ENCODE data around the gene FAM98A. TPM values are rescaled to one million over a fixed set of nuclear protein-coding genes. Genes with fewer than 3 reads are reported as not detected.

The FAM98A gene
- total and polyA plus RNA-seq, 9 of the 15 experiments (the other 6 are each of a cell fraction or from before 2014, with no cell fraction given): 16.5 to 238 (median 44.6) TPM

DNA sequence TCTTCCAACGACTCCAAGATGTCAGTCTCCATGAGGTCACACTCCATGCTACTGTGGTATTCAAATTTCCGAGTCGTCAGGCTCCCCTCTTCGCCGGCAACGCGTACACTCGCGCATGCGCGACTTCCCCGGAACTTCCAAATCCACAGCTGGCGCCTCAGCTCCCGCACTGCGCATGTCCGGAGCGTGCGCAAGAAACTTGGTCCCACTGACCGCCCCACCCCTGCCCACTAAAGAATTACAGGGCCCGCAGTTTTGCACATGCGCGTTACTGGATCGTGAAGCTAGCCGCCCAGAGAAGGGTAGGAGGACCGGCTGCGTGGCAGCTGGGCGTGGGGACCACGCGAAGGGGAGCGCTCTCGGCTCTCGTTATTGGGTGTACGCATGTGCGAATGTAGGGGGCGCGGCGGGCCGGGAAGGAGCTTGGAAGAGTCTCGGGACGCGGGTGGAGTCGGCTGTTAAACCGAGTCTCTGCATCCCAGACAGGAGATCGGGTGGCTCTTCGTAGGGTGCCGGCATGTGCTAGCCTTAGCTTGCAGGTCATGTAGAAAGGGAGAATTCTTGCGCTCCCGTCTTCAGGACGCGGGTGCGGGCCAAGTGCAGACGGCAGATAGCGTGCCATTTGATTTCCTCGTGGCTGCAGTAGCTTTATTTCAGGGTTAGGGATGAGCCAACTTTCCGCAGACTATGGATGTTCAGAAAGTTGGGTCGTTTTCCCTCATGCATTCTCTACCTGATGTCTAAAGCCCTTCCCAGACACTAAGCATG, at the start of gene FAM98A (continued):
- TF ChIP-seq, protein P1, sequence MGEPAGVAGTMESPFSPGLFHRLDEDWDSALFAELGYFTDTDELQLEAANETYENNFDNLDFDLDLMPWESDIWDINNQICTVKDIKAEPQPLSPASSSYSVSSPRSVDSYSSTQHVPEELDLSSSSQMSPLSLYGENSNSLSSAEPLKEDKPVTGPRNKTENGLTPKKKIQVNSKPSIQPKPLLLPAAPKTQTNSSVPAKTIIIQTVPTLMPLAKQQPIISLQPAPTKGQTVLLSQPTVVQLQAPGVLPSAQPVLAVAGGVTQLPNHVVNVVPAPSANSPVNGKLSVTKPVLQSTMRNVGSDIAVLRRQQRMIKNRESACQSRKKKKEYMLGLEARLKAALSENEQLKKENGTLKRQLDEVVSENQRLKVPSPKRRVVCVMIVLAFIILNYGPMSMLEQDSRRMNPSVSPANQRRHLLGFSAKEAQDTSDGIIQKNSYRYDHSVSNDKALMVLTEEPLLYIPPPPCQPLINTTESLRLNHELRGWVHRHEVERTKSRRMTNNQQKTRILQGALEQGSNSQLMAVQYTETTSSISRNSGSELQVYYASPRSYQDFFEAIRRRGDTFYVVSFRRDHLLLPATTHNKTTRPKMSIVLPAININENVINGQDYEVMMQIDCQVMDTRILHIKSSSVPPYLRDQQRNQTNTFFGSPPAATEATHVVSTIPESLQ (CRISPR knock-in tag; IDR thresholded peaks at IDR 0.05): 0 out of 2 replicates have a peak, but pooled peaks have one; percentile 1
- TF ChIP-seq TCF7 (IDR thresholded peaks at IDR 0.05; ENCODE audit: borderline replicate concordance) (no peak), ARNT (IDR thresholded peaks at IDR 0.05) (no peak), HMG20B (CRISPR knock-in tag; IDR thresholded peaks at IDR 0.05) (no peak), ZNF696 (CRISPR knock-in tag; conservative IDR thresholded peaks at IDR 0.05) (no peak), U2AF2 (optimal IDR thresholded peaks at IDR 0.05; ENCODE audit: low read depth, low read length) (no peak), SIX5 (IDR thresholded peaks at IDR 0.05; ENCODE audit: borderline replicate concordance in 1 of 2, insufficient read depth in 1 of 2, low read depth in 1 of 2, low read length in 2 of 2) (0 out of 4 replicates have a peak, but pooled peaks of 1 of the 2 experiments have one; percentile 6), JUN (IDR thresholded peaks at IDR 0.05; ENCODE audit: borderline replicate concordance, low read depth, low read length) (peak; percentile 50; the same call in 1 of the 2 replicates), JUN (CRISPR knock-in tag; IDR thresholded peaks at IDR 0.05; ENCODE audit: borderline replicate concordance) (peak; percentile 55; the same call in 1 of the 2 replicates), ZNF445 (CRISPR knock-in tag; IDR thresholded peaks at IDR 0.05; ENCODE audit: low read depth) (no peak), TOE1 (IDR thresholded peaks at IDR 0.05; ENCODE audit: borderline replicate concordance) (peak; percentile 14; the same call in 1 of the 2 replicates), TOE1 (CRISPR knock-in tag; IDR thresholded peaks at IDR 0.05; ENCODE audit: borderline replicate concordance, low read depth) (peak; percentile 77; the same call in 1 of the 2 replicates), PHF20 (IDR thresholded peaks at IDR 0.05; ENCODE audit: partially characterized antibody) (peak; percentile 55), MCM3 (IDR thresholded peaks at IDR 0.05) (no peak), RBFOX2 (IDR thresholded peaks at IDR 0.05; ENCODE audit: low read depth, low read length) (peak; percentile 82), WHSC1 (IDR thresholded peaks at IDR 0.05; ENCODE audit: low read length) (no peak), POLR2G (IDR thresholded peaks at IDR 0.05; ENCODE audit: low read depth, low read length) (peak; percentile 88), ZNF263 (CRISPR knock-in tag; IDR thresholded peaks at IDR 0.05; ENCODE audit: borderline replicate concordance) (peak; percentile 38; the same call in 1 of the 2 replicates), XRCC4 (IDR thresholded peaks at IDR 0.05; ENCODE audit: extremely low read depth, insufficient read depth, insufficient read length) (no peak), NEUROD1 (IDR thresholded peaks at IDR 0.05; ENCODE audit: borderline replicate concordance, low read depth, low read length, partially characterized antibody) (no peak), XRCC3 (IDR thresholded peaks at IDR 0.05) (no peak)
- TF ChIP-seq, protein P2, sequence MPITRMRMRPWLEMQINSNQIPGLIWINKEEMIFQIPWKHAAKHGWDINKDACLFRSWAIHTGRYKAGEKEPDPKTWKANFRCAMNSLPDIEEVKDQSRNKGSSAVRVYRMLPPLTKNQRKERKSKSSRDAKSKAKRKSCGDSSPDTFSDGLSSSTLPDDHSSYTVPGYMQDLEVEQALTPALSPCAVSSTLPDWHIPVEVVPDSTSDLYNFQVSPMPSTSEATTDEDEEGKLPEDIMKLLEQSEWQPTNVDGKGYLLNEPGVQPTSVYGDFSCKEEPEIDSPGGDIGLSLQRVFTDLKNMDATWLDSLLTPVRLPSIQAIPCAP (CRISPR knock-in tag; IDR thresholded peaks at IDR 0.05; ENCODE audit: borderline replicate concordance): 0 out of 2 replicates have a peak, but pooled peaks have one; percentile 64
- TF ChIP-seq, protein P3, sequence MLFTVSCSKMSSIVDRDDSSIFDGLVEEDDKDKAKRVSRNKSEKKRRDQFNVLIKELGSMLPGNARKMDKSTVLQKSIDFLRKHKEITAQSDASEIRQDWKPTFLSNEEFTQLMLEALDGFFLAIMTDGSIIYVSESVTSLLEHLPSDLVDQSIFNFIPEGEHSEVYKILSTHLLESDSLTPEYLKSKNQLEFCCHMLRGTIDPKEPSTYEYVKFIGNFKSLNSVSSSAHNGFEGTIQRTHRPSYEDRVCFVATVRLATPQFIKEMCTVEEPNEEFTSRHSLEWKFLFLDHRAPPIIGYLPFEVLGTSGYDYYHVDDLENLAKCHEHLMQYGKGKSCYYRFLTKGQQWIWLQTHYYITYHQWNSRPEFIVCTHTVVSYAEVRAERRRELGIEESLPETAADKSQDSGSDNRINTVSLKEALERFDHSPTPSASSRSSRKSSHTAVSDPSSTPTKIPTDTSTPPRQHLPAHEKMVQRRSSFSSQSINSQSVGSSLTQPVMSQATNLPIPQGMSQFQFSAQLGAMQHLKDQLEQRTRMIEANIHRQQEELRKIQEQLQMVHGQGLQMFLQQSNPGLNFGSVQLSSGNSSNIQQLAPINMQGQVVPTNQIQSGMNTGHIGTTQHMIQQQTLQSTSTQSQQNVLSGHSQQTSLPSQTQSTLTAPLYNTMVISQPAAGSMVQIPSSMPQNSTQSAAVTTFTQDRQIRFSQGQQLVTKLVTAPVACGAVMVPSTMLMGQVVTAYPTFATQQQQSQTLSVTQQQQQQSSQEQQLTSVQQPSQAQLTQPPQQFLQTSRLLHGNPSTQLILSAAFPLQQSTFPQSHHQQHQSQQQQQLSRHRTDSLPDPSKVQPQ (CRISPR knock-in tag; IDR thresholded peaks at IDR 0.05; ENCODE audit: borderline replicate concordance): no peak
